Breast epithelium (tissue), 3 donors: Measurements from ENCODE around the gene ADAMTSL2.

Experiments used
- CTCF ChIP-seq, 3 donors: fragments of 450-650 bp; IDR thresholded peaks; one replicate each; pipeline ENCODE4 v1.5.1; 2016 to 2017; ENCODE audit warnings: antibody characterized with exemption in 3 of 3, mild to moderate bottlenecking in 3 of 3, moderate library complexity in 3 of 3
- POLR2A ChIP-seq: fragments of 450-650 bp; IDR thresholded peaks from one replicate; pipeline ENCODE4 v1.6.1; 2016; ENCODE audit warnings: antibody characterized with exemption, mild to moderate bottlenecking, moderate library complexity

- no peak for TF ChIP-seq CTCF (IDR thresholded peaks at IDR 0.05)
- no peak for TF ChIP-seq POLR2A
These were observed 17.5 kb upstream of the ADAMTSL2 start for GRCh38 chr9:133516961-133517350.
